Left lung (tissue), 10 donors: ENCODE measurements around the gene CNTROB. TPM values are rescaled to one million over a fixed set of nuclear protein-coding genes. Genes with fewer than 3 reads are reported as not detected.

ENCODE experiments used
- ATAC-seq: fragments of 200-7000 bp; cut with Tn5 transposase; one replicate; pipeline ENCODE4 v1.9.1; 2020; ENCODE audit warnings: moderate library complexity
- DNase-seq, 4 donors: peaks; one replicate each; pipeline ENCODE4 v3.0.0-alpha.2; 2013 to 2020
- H3K27ac ChIP-seq, 2 donors: fragments of 200-600 bp; sonication (generic) in 1 of 2; one replicate each; pipeline versions ENCODE4 v1.5.0 to v1.8.0; 2020 to 2021
- H3K27me3 ChIP-seq, 2 donors: fragments of 200-600 bp; sonication (generic) in 1 of 2; one replicate each; pipeline versions ENCODE4 v1.5.0 to v1.8.0; 2020 to 2021
- H3K36me3 ChIP-seq, 2 donors: fragments of 200-600 bp; sonication (generic) in 1 of 2; one replicate each; pipeline versions ENCODE4 v1.5.0 to v1.8.0; 2020 to 2021
- H3K4me1 ChIP-seq, 2 donors: fragments of 200-600 bp; one replicate each; pipeline ENCODE4 v1.8.0; 2021
- H3K4me3 ChIP-seq, 2 donors: fragments of 200-600 bp; sonication (generic) in 1 of 2; one replicate each; pipeline versions ENCODE4 v1.5.0 to v1.8.0; 2020 to 2021; ENCODE audit warnings: mild to moderate bottlenecking in 1 of 2
- H3K9me3 ChIP-seq, 2 donors: fragments of 200-600 bp; sonication (generic) in 1 of 2; one replicate each; pipeline versions ENCODE4 v1.5.0 to v1.8.0; 2020 to 2021
- CTCF ChIP-seq, 2 donors: fragments of 200-600 bp; sonication (generic) in 1 of 2; IDR thresholded peaks; one replicate each; pipeline versions ENCODE4 v1.5.0 to v1.8.0; 2021; ENCODE audit warnings: antibody characterized with exemption in 2 of 2
- intact Hi-C, 2 donors: fragments of 100-400 bp; cut with DNase I; formaldehyde crosslinking; loops; one replicate each; pipeline versions ENCODE4 v1.11.2 to v1.14.2; 2022
- polyA plus RNA-seq, 6 donors: library from polyadenylated mRNA; unstranded; fragments of 120-200 nt; gene quantifications; one replicate each; pipeline ENCODE4 v1.2.1, GENCODE V29; 2013; ENCODE audit not compliant: insufficient read length in 6 of 6
- total RNA-seq, 2 donors: library from RNA; stranded (reverse); fragmentation: NEBNext Ultra II Directional; extraction: Animal tissue kit (Norgen Biotek cat#: 25700); gene quantifications; one replicate each; pipeline ENCODE4 v1.2.1, GENCODE V29; 2021
- donor health status: DM: no; HTN: yes; CAD: no.
- donor health status: DM: no; HTN: no; CAD: no.

CNTROB gene
- total and polyA plus RNA-seq, 8 donors = 38.2 to 87.5 (median 80.0) TPM

- intact Hi-C loops = loop anchor here in 1 of 2 donors (5.0 kb wide), 1 partner anchor 123 kb away; no protein-coding TSS in a partner anchor
- TF ChIP-seq CTCF (IDR thresholded peaks at IDR 0.05) = no peak
- Histone ChIP-seq H3K27me3 (no peaks in the 10 kb centered on the region), H3K4me3 (no peak overlapping the region), H3K9me3 (no peaks in the 10 kb centered on the region), H3K4me1 (peaks cover 0 to 15% of the 10 kb centered on the region in 2 donors), H3K36me3 (no peaks in the 10 kb centered on the region), H3K27ac (no peak overlapping the region)
- DNase-seq (no peak), ATAC-seq (no peak)
These were observed 52.9 kb downstream of the CNTROB start for GRCh38 chr17:7984904-7985303.

DNA sequence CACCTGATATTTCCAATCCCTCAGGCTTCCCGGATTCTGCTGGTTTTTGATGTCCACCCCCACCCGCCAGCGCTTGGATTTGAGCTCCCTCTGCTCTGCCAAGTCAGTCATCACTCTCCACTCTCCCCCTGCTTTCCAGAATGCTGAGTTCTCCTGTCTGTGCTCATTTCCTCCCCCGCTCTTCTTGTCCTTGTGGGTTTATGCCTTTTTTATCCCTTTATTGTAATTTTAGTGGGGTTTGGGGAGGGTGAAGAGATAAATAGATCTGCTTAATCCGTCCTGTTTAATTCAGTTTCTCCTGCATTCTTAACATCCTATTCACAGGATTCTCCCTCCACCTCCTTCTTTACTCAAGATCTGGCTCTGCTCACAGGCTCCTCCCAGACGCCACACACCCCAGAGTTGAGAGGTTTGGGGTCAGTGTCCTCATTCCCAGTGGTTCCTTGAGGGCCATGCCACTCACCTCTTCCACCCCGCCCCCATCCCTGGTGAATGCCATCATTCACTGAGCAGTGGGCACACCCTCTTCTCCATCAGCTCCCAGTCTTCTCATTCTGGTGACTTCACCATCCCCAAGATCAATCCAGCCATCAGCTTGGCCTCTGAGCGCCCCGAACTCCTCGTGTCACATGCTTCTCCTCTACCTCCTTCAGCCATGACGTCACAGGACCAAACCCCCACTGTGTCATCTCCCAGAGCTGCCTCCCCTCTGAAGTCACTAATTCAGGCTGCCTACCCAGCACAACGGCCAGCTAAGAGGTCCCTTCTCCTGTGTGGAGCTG, 55.3 kb downstream of the CNTROB start:
- H3K4me3 ChIP-seq = no peak overlapping the region
- H3K9me3 ChIP-seq = no peaks in the 10 kb centered on the region
- ATAC-seq = peak; percentile 5
- TF ChIP-seq CTCF (IDR thresholded peaks at IDR 0.05) = no peak
- H3K27me3 ChIP-seq = no peaks in the 10 kb centered on the region
- peaks cover 0 to 21% of the 10 kb centered on the region in 2 donors for H3K4me1 ChIP-seq
- no peak for DNase-seq
- no peak overlapping the region for H3K27ac ChIP-seq
- no peaks in the 10 kb centered on the region for H3K36me3 ChIP-seq
- intact Hi-C loops = loop anchor here in 1 of 2 donors (5.0 kb wide), 1 partner anchor 125 kb away; no protein-coding TSS in a partner anchor

DNA sequence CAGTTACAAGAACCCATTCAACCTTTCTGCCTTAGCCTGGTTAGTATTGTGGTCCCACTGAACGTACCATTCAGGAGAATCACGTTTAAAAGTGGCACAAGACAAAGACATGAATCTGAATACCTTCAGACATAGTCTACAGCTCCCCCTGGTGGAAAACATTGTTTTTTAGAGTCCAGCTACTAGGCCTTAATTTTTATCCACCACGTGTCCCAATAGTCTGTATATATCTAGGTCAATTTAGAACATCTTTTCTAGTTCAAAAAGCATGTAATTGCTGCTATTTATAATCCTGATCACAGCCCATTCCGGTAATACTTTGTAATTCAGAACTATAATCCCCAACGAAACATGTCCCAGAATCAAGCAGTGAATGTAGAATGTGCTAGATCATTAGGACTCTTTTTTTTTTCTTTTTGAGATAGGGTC, 56.8 kb downstream of the CNTROB start:
- H3K27me3 ChIP-seq = no peaks in the 10 kb centered on the region
- intact Hi-C loops = loop anchor here in 1 of 2 donors (5.0 kb wide), 1 partner anchor 126 kb away; no protein-coding TSS in a partner anchor
- no peaks in the 10 kb centered on the region for H3K9me3 ChIP-seq
- ATAC-seq (peak; percentile 69), DNase-seq (peak in 2 of 4 donors; percentile 79 to 89)
- TF ChIP-seq CTCF (IDR thresholded peaks at IDR 0.05) = peak; percentile 65 to 67
- H3K4me1 ChIP-seq = peaks cover 0 to 21% of the 10 kb centered on the region in 2 donors
- H3K27ac ChIP-seq = peak overlapping the region in 1 of 2 donors; percentile 88
- H3K36me3 ChIP-seq = no peaks in the 10 kb centered on the region
- no peak overlapping the region for H3K4me3 ChIP-seq

DNA sequence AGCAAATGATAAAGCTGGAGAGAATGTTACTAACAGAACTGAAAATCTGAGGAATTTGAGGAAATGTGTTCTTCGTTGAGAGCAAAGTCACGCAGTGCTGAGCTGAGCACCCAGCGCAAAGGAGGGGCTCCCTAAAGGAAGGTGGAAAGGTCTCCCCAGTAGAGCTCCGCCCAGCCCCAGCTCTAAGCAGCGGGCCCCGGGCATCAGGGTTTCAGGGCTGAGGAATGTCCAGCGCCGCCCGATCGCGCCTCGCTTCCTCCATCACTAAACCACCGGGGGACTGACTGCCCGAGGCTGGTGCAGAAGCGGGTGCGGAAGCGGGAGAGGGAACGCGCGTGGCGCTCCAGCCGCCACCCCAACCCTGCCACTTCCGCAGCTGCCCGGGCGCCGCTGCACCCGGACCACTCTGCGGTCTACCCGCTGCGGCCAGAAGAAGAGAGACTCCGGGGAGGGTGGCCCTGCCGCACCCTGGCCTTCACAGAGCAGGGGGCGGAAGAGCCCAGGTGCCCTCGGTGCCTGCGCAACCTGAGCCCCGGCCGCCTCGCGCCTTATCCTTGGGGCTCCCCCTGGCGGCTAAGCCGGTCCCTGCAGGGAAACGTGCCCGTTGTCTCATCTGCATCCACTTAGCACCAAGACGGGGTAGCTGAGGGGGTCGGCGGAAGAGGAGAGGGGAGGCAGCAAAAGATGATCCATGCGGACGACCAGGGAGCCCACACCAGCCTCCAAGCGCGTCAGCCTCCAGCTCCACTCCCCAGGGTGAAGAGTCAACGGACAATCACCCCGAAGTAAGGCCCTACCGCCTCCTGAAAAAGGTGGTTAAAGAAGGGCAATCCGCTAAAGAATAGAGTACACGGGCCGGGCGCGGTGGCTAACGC, 58.0 kb downstream of the CNTROB start:
- ATAC-seq (peak; percentile 94), DNase-seq (peak; percentile 75 to 98 (median 83))
- Histone ChIP-seq H3K4me3 (peak overlapping the region; percentile 49 to 56), H3K4me1 (peaks cover 0 to 21% of the 10 kb centered on the region in 2 donors), H3K9me3 (no peaks in the 10 kb centered on the region), H3K27ac (peak overlapping the region; percentile 58 to 88), H3K36me3 (no peaks in the 10 kb centered on the region), H3K27me3 (no peaks in the 10 kb centered on the region)
- TF ChIP-seq CTCF (IDR thresholded peaks at IDR 0.05) = peak; percentile 86 to 98
- intact Hi-C loops = loop anchor here in 1 of 2 donors (5.0 kb wide), 1 partner anchor 128 kb away; no protein-coding TSS in a partner anchor
